GM23248 (cell line): ENCODE measurements around the gene HK3. TPM values are rescaled to one million over a fixed set of nuclear protein-coding genes. Genes with fewer than 3 reads are reported as not detected.
A peak's percentile ranks its signal among the peaks of the same experiment; 100 is the strongest.

Source experiments
- DNase-seq: peaks from one replicate; pipeline ENCODE4 v3.0.0-alpha.2; 2015
- H2AFZ ChIP-seq: fragments of 200-600 bp; sonication (generic); 2 replicates; pipeline ENCODE4 v1.6.1; 2016; ENCODE audit warnings: antibody characterized with exemption
- H3F3A ChIP-seq: fragments of 200-600 bp; sonication (generic); 2 replicates; pipeline ENCODE4 v1.6.1; 2016; ENCODE audit warnings: mild to moderate bottlenecking, antibody characterized with exemption, mixed run types; ENCODE audit not compliant: insufficient read depth
- H3K27ac ChIP-seq: fragments of 200-600 bp; sonication (generic); 2 replicates; pipeline ENCODE4 v1.5.1; 2016; ENCODE audit warnings: mild to moderate bottlenecking
- H3K27me3 ChIP-seq: fragments of 200-600 bp; sonication (generic); replicated peaks from 2 replicates; pipeline ENCODE4 v1.6.1; 2016; ENCODE audit warnings: mild to moderate bottlenecking; ENCODE audit not compliant: insufficient read depth
- H3K36me3 ChIP-seq: fragments of 200-600 bp; sonication (generic); 2 replicates; pipeline ENCODE4 v1.6.1; 2016; ENCODE audit warnings: low read depth, mild to moderate bottlenecking
- H3K4me1 ChIP-seq: fragments of 200-600 bp; sonication (generic); 2 replicates; pipeline ENCODE4 v1.6.1; 2016; ENCODE audit warnings: mild to moderate bottlenecking; ENCODE audit not compliant: insufficient read depth
- H3K4me2 ChIP-seq: fragments of 200-600 bp; sonication (generic); one replicate; pipeline ENCODE4 v1.6.1; 2016; ENCODE audit warnings: mild to moderate bottlenecking; ENCODE audit not compliant: unreplicated experiment
- H3K4me3 ChIP-seq: fragments of 200-600 bp; sonication (generic); 2 replicates; pipeline ENCODE4 v1.5.1; 2016; ENCODE audit warnings: mild to moderate bottlenecking
- H3K79me2 ChIP-seq: fragments of 200-600 bp; sonication (generic); 2 replicates; pipeline ENCODE4 v1.6.1; 2016; ENCODE audit warnings: mild to moderate bottlenecking; ENCODE audit not compliant: insufficient read depth
- H3K9ac ChIP-seq: fragments of 200-600 bp; sonication (generic); 2 replicates; pipeline ENCODE4 v1.6.1; 2016; ENCODE audit warnings: mild to moderate bottlenecking
- H3K9me2 ChIP-seq: fragments of 200-600 bp; sonication (generic); 2 replicates; pipeline ENCODE4 v1.6.1; 2016; ENCODE audit warnings: mixed run types, mild to moderate bottlenecking, moderate library complexity; ENCODE audit not compliant: insufficient read depth
- H3K9me3 ChIP-seq: fragments of 200-600 bp; sonication (generic); one replicate; pipeline ENCODE4 v1.6.1; 2017; ENCODE audit warnings: low read depth
- H4K20me1 ChIP-seq: fragments of 200-600 bp; sonication (generic); 2 replicates; pipeline ENCODE4 v1.6.0; 2016; ENCODE audit not compliant: insufficient read depth
- EZH2 ChIP-seq: fragments of 200-600 bp; sonication (generic); IDR thresholded peaks from 2 replicates; pipeline ENCODE4 v1.6.1; 2018; ENCODE audit warnings: antibody characterized with exemption, mild to moderate bottlenecking; ENCODE audit not compliant: insufficient read depth, poor library complexity, severe bottlenecking
- EZH2phosphoT487 ChIP-seq: fragments of 200-600 bp; sonication (generic); IDR thresholded peaks from 2 replicates; pipeline ENCODE4 v1.6.1; 2018; ENCODE audit warnings: antibody characterized with exemption, moderate library complexity, mild to moderate bottlenecking, low read depth; ENCODE audit not compliant: insufficient read depth
- WGBS, 2 experiments: methylation state at CpG; one replicate each; pipeline ENCODE4 v1.1.6; 2015 to 2017; ENCODE audit warnings: low lambda C conversion rate in 2 of 2, low coverage in 1 of 2; ENCODE audit errors: missing lambda C conversion rate in 2 of 2; 5-methylcytosine and 5-hydroxymethylcytosine counted together
- in situ Hi-C: fragments of 300-500 bp; cut with MboI; formaldehyde crosslinking; loops from 2 replicates; pipeline ENCODE4 v1.15.0; 2020
- polyA plus RNA-seq: library from polyadenylated mRNA; unstranded; fragments of >200 nt; fragmentation: Nextera tagmentation; extraction: Ambion mirVana; gene quantifications from 2 replicates; pipeline ENCODE4 v1.2.1, GENCODE V29; 2016
- total RNA-seq: library from RNA; depleted of rRNA; stranded (reverse); fragments of >200 nt; shearing (Covaris generic); gene quantifications from 2 replicates; pipeline ENCODE4 v1.2.3, GENCODE V29; 2014

The HK3 gene
- total and polyA plus RNA-seq, 2 experiments from 2014 or later = not detected

DNA sequence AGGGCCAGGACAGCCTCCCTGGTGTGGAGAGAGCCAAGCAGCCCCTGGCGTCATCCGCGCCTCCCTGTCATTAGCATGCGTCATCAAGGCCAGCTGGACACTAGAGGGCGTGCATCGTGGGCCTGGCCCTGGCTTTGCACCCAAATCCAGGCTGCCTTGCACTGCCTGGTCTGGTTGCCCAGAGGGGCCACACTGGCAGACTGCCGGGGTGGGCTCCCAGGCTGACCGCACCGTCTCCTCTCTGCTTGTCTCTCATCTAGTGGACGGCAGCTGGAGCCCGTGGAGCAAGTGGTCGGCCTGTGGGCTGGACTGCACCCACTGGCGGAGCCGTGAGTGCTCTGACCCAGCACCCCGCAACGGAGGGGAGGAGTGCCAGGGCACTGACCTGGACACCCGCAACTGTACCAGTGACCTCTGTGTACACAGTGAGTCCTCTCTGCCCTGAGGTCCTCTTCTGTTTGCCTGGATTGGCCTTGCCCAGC lies 29.0 kb downstream of the HK3 start:
- Histone ChIP-seq H3F3A (no peaks in the 10 kb centered on the region), H3K4me2 (no peak overlapping the region), H3K27ac (no peak overlapping the region), H3K4me3 (no peak overlapping the region), H3K9me3 (no peaks in the 10 kb centered on the region), H3K9ac (no peak overlapping the region), H3K27me3 (peaks cover 47% of the 10 kb centered on the region), H4K20me1 (no peaks in the 10 kb centered on the region), H3K79me2 (no peaks in the 10 kb centered on the region), H2AFZ (no peak overlapping the region), H3K36me3 (no peaks in the 10 kb centered on the region), H3K9me2 (no peaks in the 10 kb centered on the region), H3K4me1 (no peaks in the 10 kb centered on the region)
- TF ChIP-seq EZH2phosphoT487 = no peak
- no peak for TF ChIP-seq EZH2
- WGBS, 2 experiments = 55 to 57% methylated on average over 17 of the region's 17 CpGs
- DNase-seq = peak; percentile 73
- in situ Hi-C loops = no loop called here

DNA sequence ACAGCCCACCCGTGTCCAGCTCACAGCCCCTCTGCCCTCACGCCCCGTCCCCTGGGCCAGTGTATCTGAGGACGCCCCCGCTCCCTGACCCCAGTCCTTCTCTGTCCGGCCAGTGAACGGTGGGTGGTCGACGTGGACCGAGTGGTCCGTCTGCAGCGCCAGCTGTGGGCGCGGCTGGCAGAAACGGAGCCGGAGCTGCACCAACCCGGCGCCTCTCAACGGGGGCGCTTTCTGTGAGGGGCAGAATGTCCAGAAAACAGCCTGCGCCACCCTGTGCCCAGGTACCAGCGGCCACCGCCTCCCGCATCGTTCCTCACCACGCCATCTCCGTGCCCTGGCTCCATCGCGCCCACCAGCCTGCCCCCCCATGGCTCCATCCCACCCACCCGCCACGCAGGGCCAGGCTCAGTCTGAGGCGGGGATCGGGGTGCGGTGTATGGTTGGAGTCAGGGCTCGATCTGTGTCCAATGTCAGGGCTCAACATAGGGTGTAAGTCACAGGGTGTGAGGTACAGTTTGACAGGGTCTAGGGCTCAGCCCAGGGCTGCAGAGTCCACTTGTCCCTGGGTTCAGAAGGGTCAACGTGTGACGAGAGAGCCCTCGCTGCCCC lies 29.5 kb downstream of the HK3 start:
- Histone ChIP-seq H3K9me3 (no peaks in the 10 kb centered on the region), H4K20me1 (no peaks in the 10 kb centered on the region), H3K27me3 (peaks cover 42% of the 10 kb centered on the region; the same call in 1 of the 2 replicates), H3K9me2 (no peaks in the 10 kb centered on the region), H3K36me3 (no peaks in the 10 kb centered on the region), H3K4me1 (no peaks in the 10 kb centered on the region), H2AFZ (no peak overlapping the region), H3K79me2 (no peaks in the 10 kb centered on the region), H3K4me2 (no peak overlapping the region), H3F3A (no peaks in the 10 kb centered on the region), H3K9ac (no peak overlapping the region), H3K27ac (no peak overlapping the region), H3K4me3 (no peak overlapping the region)
- DNase-seq = no peak
- TF ChIP-seq EZH2 = no peak
- no peak for TF ChIP-seq EZH2phosphoT487
- in situ Hi-C loops = no loop called here
- WGBS, 2 experiments = 69 to 74% methylated on average over 36 to 37 of the region's 38 CpGs

DNA sequence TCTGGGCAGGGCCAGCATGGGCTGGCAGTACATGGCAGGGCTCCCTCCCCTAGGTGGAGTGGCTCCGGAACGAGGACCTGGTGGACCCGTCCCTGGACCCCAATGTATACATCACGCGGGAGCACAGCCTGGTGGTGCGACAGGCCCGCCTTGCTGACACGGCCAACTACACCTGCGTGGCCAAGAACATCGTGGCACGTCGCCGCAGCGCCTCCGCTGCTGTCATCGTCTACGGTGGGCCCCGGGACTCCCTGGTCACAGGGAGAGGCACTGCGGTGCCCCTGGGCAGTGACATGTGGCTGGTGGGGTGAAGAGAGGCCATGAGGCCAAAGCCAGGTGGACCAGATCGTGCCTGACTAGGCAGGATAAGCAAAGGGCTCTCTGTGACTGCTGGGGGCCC lies 30.4 kb downstream of the HK3 start:
- WGBS, 2 experiments = 77 to 83% methylated on average over 20 of the region's 20 CpGs
- Histone ChIP-seq H3K79me2 (no peaks in the 10 kb centered on the region), H3K27me3 (peaks cover 42% of the 10 kb centered on the region), H3K9me2 (no peaks in the 10 kb centered on the region), H3K9me3 (no peaks in the 10 kb centered on the region), H3K4me1 (no peaks in the 10 kb centered on the region), H3K4me2 (no peak overlapping the region), H3K4me3 (no peak overlapping the region), H4K20me1 (no peaks in the 10 kb centered on the region), H2AFZ (no peak overlapping the region), H3F3A (no peaks in the 10 kb centered on the region), H3K9ac (no peak overlapping the region), H3K27ac (no peak overlapping the region), H3K36me3 (no peaks in the 10 kb centered on the region)
- in situ Hi-C loops = no loop called here
- TF ChIP-seq EZH2phosphoT487 (no peak), EZH2 (no peak)
- no peak for DNase-seq

DNA sequence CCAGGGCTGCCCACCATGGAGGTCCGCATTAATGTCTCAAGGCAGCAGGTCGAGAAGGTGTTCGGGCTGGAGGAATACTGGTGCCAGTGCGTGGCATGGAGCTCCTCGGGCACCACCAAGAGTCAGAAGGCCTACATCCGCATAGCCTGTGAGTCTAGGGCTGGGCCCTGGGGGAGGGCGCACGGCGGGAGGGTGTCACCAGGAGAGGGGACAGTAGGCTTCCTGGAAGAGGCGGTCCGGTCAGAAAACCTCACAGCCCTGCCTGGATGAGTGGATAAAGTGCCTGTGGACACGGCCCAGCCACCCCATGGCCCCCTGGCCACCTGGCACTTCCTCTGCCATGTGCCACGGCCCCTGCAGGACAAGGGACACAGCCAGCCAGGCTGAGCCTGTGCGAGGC lies 31.0 kb downstream of the HK3 start:
- H3F3A ChIP-seq = no peaks in the 10 kb centered on the region
- no peaks in the 10 kb centered on the region for H3K9me2 ChIP-seq
- H3K9ac ChIP-seq = no peak overlapping the region
- H3K79me2 ChIP-seq = no peaks in the 10 kb centered on the region
- peaks cover 36% of the 10 kb centered on the region for H3K27me3 ChIP-seq
- H3K9me3 ChIP-seq = no peaks in the 10 kb centered on the region
- H3K36me3 ChIP-seq = no peaks in the 10 kb centered on the region
- H2AFZ ChIP-seq = no peak overlapping the region
- WGBS, 2 experiments = 51 to 70% methylated on average over 7 to 14 of the region's 14 CpGs
- DNase-seq = no peak
- H4K20me1 ChIP-seq = no peaks in the 10 kb centered on the region
- no peak overlapping the region for H3K4me3 ChIP-seq
- H3K27ac ChIP-seq = no peak overlapping the region
- no peaks in the 10 kb centered on the region for H3K4me1 ChIP-seq
- in situ Hi-C loops = no loop called here
- TF ChIP-seq EZH2 (no peak), EZH2phosphoT487 (no peak)
- no peak overlapping the region for H3K4me2 ChIP-seq
